HCT116 (cell line): ENCODE measurements around the gene RIOK2. TPM values are rescaled to one million over a fixed set of nuclear protein-coding genes. Genes with fewer than 3 reads are reported as not detected.

Experiments used
- ATAC-seq: fragments of 200-7000 bp; cut with Tn5 transposase; 2 replicates; pipeline ENCODE4 v1.9.1; 2020; ENCODE audit warnings: mild to moderate bottlenecking, moderate library complexity
- BruUV-seq: library from RNA; stranded (reverse); fragments of 400-500 nt; replicated peaks from 2 replicates; lab custom pipeline; 2021; lab: Mats Ljungman, UMichigan
- CTCF ChIA-PET: fragments of 300-600 bp; sonication (Branson Sonifier 250); formaldehyde crosslinking; loops from one replicate; lab custom pipeline; 2021; ENCODE audit warnings: antibody characterized with exemption; lab: Charles Lee
- POLR2A ChIA-PET: fragments of 300-600, 350-600 bp; sonication (Branson Sonifier 250); formaldehyde crosslinking; loops from one replicate; lab custom pipeline; 2021; ENCODE audit warnings: antibody characterized with exemption; lab: Charles Lee
- RAD21 ChIA-PET, 2 experiments: fragments of 300-600 bp; sonication (Branson Sonifier 250); formaldehyde crosslinking; loops; one replicate each; lab custom pipeline; 2023; ENCODE audit warnings: low total read pairs in 2 of 2; ENCODE audit not compliant: uncharacterized antibody in 2 of 2, unreplicated experiment in 2 of 2, low non-redundant PET in 1 of 2; lab: Charles Lee
- DNase-seq: peaks from one replicate; pipeline ENCODE4 v3.0.0-alpha.2; 2010; ENCODE audit warnings: low read depth, low spot score
- H2AFZ ChIP-seq: fragments of 200-600 bp; shearing (Covaris generic), sonication (generic); 2 replicates; pipeline ENCODE4 v1.6.1; 2017; ENCODE audit warnings: low read depth, mixed run types, mixed read lengths, antibody characterized with exemption, low read length; ENCODE audit not compliant: poor library complexity, severe bottlenecking
- H3K27ac ChIP-seq: 2 replicates; pipeline ENCODE4 v1.5.1; 2012; ENCODE audit warnings: low read depth, low read length
- H3K27me3 ChIP-seq: fragments of 200-600 bp; sonication (generic); 2 replicates; pipeline ENCODE4 v1.6.1; 2016; ENCODE audit warnings: mixed run types, low read length, mixed read lengths; ENCODE audit not compliant: insufficient read depth
- H3K36me3 ChIP-seq, 2 experiments: fragments of 200-500 bp in 1 of 2; fragments of 200-600 bp in 1 of 2; sonication (Bioruptor generic) in 1 of 2; sonication (generic) in 1 of 2; 2 replicates each; pipeline versions ENCODE4 v1.5.1 to v1.6.1; 2014 to 2016; ENCODE audit warnings: low read length in 2 of 2, inconsistent platforms in 1 of 2, mixed read lengths in 1 of 2, mixed run types in 1 of 2; ENCODE audit not compliant: insufficient read depth in 2 of 2, control insufficient read depth in 1 of 2
- H3K4me1 ChIP-seq, 2 experiments: fragments of 200-600 bp in 1 of 2; sonication (generic) in 1 of 2; 2 replicates each; pipeline versions ENCODE4 v1.5.1 to v1.6.1; 2012 to 2017; ENCODE audit warnings: low read length in 2 of 2, inconsistent platforms in 1 of 2, mild to moderate bottlenecking in 1 of 2, mixed read lengths in 1 of 2, mixed run types in 1 of 2, moderate library complexity in 1 of 2; ENCODE audit not compliant: insufficient read depth in 2 of 2, control insufficient read depth in 1 of 2
- H3K4me2 ChIP-seq: fragments of 200-600 bp; sonication (generic); 2 replicates; pipeline ENCODE4 v1.6.1; 2017; ENCODE audit warnings: mixed run types, low read length, mixed read lengths
- H3K4me3 ChIP-seq, 2 experiments: fragments of 200-600 bp in 1 of 2; sonication (generic) in 1 of 2; replicated peaks in 1 of 2; 2 replicates each; pipeline ENCODE4 v1.5.1; 2011 to 2016; ENCODE audit warnings: low read length in 2 of 2, control low read depth in 1 of 2, low read depth in 1 of 2, mild to moderate bottlenecking in 1 of 2, mixed read lengths in 1 of 2, mixed run types in 1 of 2
- H3K79me2 ChIP-seq: fragments of 200-600 bp; sonication (generic); 2 replicates; pipeline ENCODE4 v1.6.1; 2017; ENCODE audit warnings: mild to moderate bottlenecking, mixed run types, low read length, moderate library complexity, mixed read lengths; ENCODE audit not compliant: insufficient read depth
- H3K9ac ChIP-seq: fragments of 200-600 bp; sonication (generic); 2 replicates; pipeline ENCODE4 v1.6.1; 2016; ENCODE audit warnings: low read length, mixed read lengths
- H3K9me2 ChIP-seq: fragments of 200-600 bp; sonication (generic), shearing (Covaris generic); 2 replicates; pipeline ENCODE4 v1.6.1; 2017; ENCODE audit warnings: mixed run types, mild to moderate bottlenecking, moderate library complexity; ENCODE audit not compliant: insufficient read depth
- H3K9me3 ChIP-seq, 2 experiments: fragments of 200-500 bp in 1 of 2; fragments of 200-600 bp in 1 of 2; sonication (Bioruptor generic) in 1 of 2; sonication (generic) in 1 of 2; 2 replicates each; pipeline ENCODE4 v1.6.1; 2014 to 2017; ENCODE audit warnings: low read length in 2 of 2, mixed read lengths in 2 of 2, inconsistent platforms in 1 of 2, low read depth in 1 of 2, mild to moderate bottlenecking in 1 of 2, mixed run types in 1 of 2, moderate library complexity in 1 of 2; ENCODE audit not compliant: control insufficient read depth in 1 of 2, insufficient read depth in 1 of 2
- H4K20me1 ChIP-seq: fragments of 200-600 bp; sonication (generic), shearing (Covaris generic); 2 replicates; pipeline ENCODE4 v1.6.1; 2017; ENCODE audit warnings: mixed run types, mild to moderate bottlenecking, moderate library complexity; ENCODE audit not compliant: insufficient read depth
- CEBPB ChIP-seq: IDR thresholded peaks from 2 replicates; pipeline ENCODE4 v1.6.1; 2012; ENCODE audit warnings: low read depth
- EZH2phosphoT487 ChIP-seq: fragments of 200-600 bp; IDR thresholded peaks from 2 replicates; pipeline ENCODE4 v1.6.1; 2018; ENCODE audit warnings: antibody characterized with exemption, borderline replicate concordance
- JUND ChIP-seq: IDR thresholded peaks from 2 replicates; pipeline ENCODE4 v1.6.1; 2012
- POLR2AphosphoS5 ChIP-seq: IDR thresholded peaks from 2 replicates; pipeline ENCODE4 v1.6.1; 2011; ENCODE audit warnings: mild to moderate bottlenecking, low read depth, low read length, moderate library complexity
- RAD21 ChIP-seq: IDR thresholded peaks from 2 replicates; pipeline ENCODE4 v1.6.1; 2012; ENCODE audit warnings: low read depth, mild to moderate bottlenecking
- SIN3A ChIP-seq: IDR thresholded peaks from 2 replicates; pipeline ENCODE4 v1.6.1; 2012; ENCODE audit warnings: low read depth
- SP1 ChIP-seq: IDR thresholded peaks from 2 replicates; pipeline ENCODE4 v1.6.1; 2012; ENCODE audit warnings: low read depth
- SRF ChIP-seq: IDR thresholded peaks from 2 replicates; pipeline ENCODE4 v1.6.1; 2012; ENCODE audit warnings: low read depth
- YY1 ChIP-seq: IDR thresholded peaks from 2 replicates; pipeline ENCODE4 v1.6.1; 2011; ENCODE audit warnings: low read length, low read depth, moderate library complexity, mild to moderate bottlenecking; ENCODE audit not compliant: insufficient replicate concordance; ENCODE audit errors: extremely low read depth
- ZFX ChIP-seq: fragments of 450-650 bp; IDR thresholded peaks from 2 replicates; pipeline ENCODE4 v1.6.1; 2017
- intact Hi-C: fragments of 100-400 bp; cut with micrococcal nuclease; formaldehyde crosslinking; loops from 2 replicates; pipeline ENCODE4 v1.10.0; 2022
- total RNA-seq: library from RNA; stranded (reverse); gene quantifications from one replicate; pipeline ENCODE4 v1.2.1, GENCODE V29; 2021; ENCODE audit not compliant: unreplicated experiment
- TF ChIP-seq, protein P1 (sequence below): IDR thresholded peaks from 2 replicates; pipeline ENCODE4 v1.6.1; 2012
- TF ChIP-seq, protein P2 (sequence below), 3 experiments: fragments of 200-600 bp in 1 of 3; sonication (generic) in 1 of 3; IDR thresholded peaks in 2 of 3; conservative IDR thresholded peaks in 1 of 3; 2 replicates each; pipeline ENCODE4 v1.5.1; 2012 to 2017; ENCODE audit warnings: low read depth in 2 of 3, low read length in 2 of 3, antibody characterized with exemption in 1 of 3, borderline replicate concordance in 1 of 3, control low read depth in 1 of 3, mild to moderate bottlenecking in 1 of 3, mixed read lengths in 1 of 3, mixed run types in 1 of 3, moderate library complexity in 1 of 3; ENCODE audit not compliant: insufficient read depth in 1 of 3
- TF ChIP-seq, protein P3 (sequence below): IDR thresholded peaks from 2 replicates; pipeline ENCODE4 v1.6.1; 2011; ENCODE audit warnings: mild to moderate bottlenecking, low read length, moderate library complexity; ENCODE audit not compliant: insufficient replicate concordance; ENCODE audit errors: extremely low read depth
- TF ChIP-seq, protein P4 (sequence below): IDR thresholded peaks from 2 replicates; pipeline ENCODE4 v1.6.1; 2012; ENCODE audit warnings: low read depth
- TF ChIP-seq, protein P5 (sequence below): IDR thresholded peaks from 2 replicates; pipeline ENCODE4 v1.6.1; 2012

RIOK2 gene
- total RNA-seq, 1 experiment from 2014 or later, result 27.1 TPM

DNA sequence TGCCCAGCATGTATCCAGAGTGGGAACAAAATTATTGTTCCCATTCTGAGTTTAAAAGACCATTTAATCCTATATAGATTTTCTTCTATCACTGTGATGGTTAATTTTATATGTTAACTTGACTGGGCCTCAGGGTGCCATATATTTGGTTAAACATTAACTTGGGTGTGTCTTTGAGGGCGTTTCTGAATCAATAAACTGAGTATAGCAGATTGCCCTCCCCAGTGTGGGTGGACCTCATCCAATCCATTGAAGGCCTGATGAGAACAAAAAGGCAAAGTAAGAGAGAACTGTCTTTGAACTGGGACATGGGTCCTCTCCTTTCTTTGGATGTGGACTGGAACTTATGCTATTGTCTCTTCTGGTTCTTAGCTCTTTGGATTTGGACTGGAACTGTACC lies 17.3 kb downstream of the RIOK2 start:
- ChIA-PET RAD21 (interaction anchor here in 1 of 2 experiments (0.5 kb wide), 1 partner anchor 413 kb away, joined by 4 read pairs; no protein-coding TSS in a partner anchor), POLR2A (no interaction called here), CTCF (interaction anchor here (1.2 kb wide), 2 partner anchors 168 to 413 kb away, joined by 4 to 6 read pairs; no protein-coding TSS in a partner anchor)
- Histone ChIP-seq H3K4me3 (no peak overlapping the region), H3K36me3 (peaks cover 13 to 28% of the 10 kb centered on the region in 2 experiments; a peak in 3 of 4 replicates), H4K20me1 (no peaks in the 10 kb centered on the region), H2AFZ (no peak overlapping the region), H3K9me2 (no peaks in the 10 kb centered on the region), H3K9ac (no peak overlapping the region), H3K27me3 (no peaks in the 10 kb centered on the region), H3K9me3 (no peaks in the 10 kb centered on the region), H3K27ac (no peak overlapping the region), H3K4me2 (no peak overlapping the region), H3K4me1 (peaks cover 7 to 9% of the 10 kb centered on the region in 2 experiments; a peak in 3 of 4 replicates), H3K79me2 (no peaks in the 10 kb centered on the region)
- DNase-seq, result no peak
- ATAC-seq, result peak; percentile 27; the same call in 1 of the 2 replicates
- intact Hi-C loops, result no loop called here
- TF ChIP-seq, protein P1, sequence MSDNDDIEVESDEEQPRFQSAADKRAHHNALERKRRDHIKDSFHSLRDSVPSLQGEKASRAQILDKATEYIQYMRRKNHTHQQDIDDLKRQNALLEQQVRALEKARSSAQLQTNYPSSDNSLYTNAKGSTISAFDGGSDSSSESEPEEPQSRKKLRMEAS, result no peak
- TF ChIP-seq EZH2phosphoT487, result no peak
- no peak for TF ChIP-seq ZFX
- TF ChIP-seq, protein P2, sequence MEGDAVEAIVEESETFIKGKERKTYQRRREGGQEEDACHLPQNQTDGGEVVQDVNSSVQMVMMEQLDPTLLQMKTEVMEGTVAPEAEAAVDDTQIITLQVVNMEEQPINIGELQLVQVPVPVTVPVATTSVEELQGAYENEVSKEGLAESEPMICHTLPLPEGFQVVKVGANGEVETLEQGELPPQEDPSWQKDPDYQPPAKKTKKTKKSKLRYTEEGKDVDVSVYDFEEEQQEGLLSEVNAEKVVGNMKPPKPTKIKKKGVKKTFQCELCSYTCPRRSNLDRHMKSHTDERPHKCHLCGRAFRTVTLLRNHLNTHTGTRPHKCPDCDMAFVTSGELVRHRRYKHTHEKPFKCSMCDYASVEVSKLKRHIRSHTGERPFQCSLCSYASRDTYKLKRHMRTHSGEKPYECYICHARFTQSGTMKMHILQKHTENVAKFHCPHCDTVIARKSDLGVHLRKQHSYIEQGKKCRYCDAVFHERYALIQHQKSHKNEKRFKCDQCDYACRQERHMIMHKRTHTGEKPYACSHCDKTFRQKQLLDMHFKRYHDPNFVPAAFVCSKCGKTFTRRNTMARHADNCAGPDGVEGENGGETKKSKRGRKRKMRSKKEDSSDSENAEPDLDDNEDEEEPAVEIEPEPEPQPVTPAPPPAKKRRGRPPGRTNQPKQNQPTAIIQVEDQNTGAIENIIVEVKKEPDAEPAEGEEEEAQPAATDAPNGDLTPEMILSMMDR (IDR thresholded peaks at IDR 0.05 in 2 of 3, conservative IDR thresholded peaks at IDR 0.05 in 1 of 3; ENCODE audit: borderline replicate concordance in 1 of 3, insufficient read depth in 1 of 3, low read depth in 2 of 3, low read length in 2 of 3), result no peak
- TF ChIP-seq, protein P3, sequence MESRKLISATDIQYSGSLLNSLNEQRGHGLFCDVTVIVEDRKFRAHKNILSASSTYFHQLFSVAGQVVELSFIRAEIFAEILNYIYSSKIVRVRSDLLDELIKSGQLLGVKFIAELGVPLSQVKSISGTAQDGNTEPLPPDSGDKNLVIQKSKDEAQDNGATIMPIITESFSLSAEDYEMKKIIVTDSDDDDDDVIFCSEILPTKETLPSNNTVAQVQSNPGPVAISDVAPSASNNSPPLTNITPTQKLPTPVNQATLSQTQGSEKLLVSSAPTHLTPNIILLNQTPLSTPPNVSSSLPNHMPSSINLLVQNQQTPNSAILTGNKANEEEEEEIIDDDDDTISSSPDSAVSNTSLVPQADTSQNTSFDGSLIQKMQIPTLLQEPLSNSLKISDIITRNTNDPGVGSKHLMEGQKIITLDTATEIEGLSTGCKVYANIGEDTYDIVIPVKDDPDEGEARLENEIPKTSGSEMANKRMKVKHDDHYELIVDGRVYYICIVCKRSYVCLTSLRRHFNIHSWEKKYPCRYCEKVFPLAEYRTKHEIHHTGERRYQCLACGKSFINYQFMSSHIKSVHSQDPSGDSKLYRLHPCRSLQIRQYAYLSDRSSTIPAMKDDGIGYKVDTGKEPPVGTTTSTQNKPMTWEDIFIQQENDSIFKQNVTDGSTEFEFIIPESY, result no peak
- TF ChIP-seq CEBPB, result no peak
- TF ChIP-seq SRF, result no peak
- no peak for TF ChIP-seq SP1
- TF ChIP-seq YY1, result no peak
- TF ChIP-seq SIN3A, result no peak
- no peak for TF ChIP-seq JUND
- no peak for TF ChIP-seq POLR2AphosphoS5
- no peak for TF ChIP-seq RAD21
- TF ChIP-seq, protein P4, sequence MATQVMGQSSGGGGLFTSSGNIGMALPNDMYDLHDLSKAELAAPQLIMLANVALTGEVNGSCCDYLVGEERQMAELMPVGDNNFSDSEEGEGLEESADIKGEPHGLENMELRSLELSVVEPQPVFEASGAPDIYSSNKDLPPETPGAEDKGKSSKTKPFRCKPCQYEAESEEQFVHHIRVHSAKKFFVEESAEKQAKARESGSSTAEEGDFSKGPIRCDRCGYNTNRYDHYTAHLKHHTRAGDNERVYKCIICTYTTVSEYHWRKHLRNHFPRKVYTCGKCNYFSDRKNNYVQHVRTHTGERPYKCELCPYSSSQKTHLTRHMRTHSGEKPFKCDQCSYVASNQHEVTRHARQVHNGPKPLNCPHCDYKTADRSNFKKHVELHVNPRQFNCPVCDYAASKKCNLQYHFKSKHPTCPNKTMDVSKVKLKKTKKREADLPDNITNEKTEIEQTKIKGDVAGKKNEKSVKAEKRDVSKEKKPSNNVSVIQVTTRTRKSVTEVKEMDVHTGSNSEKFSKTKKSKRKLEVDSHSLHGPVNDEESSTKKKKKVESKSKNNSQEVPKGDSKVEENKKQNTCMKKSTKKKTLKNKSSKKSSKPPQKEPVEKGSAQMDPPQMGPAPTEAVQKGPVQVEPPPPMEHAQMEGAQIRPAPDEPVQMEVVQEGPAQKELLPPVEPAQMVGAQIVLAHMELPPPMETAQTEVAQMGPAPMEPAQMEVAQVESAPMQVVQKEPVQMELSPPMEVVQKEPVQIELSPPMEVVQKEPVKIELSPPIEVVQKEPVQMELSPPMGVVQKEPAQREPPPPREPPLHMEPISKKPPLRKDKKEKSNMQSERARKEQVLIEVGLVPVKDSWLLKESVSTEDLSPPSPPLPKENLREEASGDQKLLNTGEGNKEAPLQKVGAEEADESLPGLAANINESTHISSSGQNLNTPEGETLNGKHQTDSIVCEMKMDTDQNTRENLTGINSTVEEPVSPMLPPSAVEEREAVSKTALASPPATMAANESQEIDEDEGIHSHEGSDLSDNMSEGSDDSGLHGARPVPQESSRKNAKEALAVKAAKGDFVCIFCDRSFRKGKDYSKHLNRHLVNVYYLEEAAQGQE, result no peak
- TF ChIP-seq, protein P5, sequence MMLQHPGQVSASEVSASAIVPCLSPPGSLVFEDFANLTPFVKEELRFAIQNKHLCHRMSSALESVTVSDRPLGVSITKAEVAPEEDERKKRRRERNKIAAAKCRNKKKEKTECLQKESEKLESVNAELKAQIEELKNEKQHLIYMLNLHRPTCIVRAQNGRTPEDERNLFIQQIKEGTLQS, result no peak
- BruUV-seq, result no TSS peak
